GM18505 (cell line): ENCODE data around the gene SMAP1.

Experiments used
- ATAC-seq: cut with Tn5 transposase; IDR thresholded peaks from one replicate; pipeline ENCODE4 v1.9.1; 2021; ENCODE audit not compliant: unreplicated experiment
- POLR2A ChIP-seq: IDR thresholded peaks from 4 replicates; pipeline ENCODE4 v1.6.1; 2011; ENCODE audit warnings: borderline replicate concordance; ENCODE audit not compliant: insufficient read depth, insufficient read length; ENCODE audit errors: extremely low read depth

The SMAP1 gene

DNA sequence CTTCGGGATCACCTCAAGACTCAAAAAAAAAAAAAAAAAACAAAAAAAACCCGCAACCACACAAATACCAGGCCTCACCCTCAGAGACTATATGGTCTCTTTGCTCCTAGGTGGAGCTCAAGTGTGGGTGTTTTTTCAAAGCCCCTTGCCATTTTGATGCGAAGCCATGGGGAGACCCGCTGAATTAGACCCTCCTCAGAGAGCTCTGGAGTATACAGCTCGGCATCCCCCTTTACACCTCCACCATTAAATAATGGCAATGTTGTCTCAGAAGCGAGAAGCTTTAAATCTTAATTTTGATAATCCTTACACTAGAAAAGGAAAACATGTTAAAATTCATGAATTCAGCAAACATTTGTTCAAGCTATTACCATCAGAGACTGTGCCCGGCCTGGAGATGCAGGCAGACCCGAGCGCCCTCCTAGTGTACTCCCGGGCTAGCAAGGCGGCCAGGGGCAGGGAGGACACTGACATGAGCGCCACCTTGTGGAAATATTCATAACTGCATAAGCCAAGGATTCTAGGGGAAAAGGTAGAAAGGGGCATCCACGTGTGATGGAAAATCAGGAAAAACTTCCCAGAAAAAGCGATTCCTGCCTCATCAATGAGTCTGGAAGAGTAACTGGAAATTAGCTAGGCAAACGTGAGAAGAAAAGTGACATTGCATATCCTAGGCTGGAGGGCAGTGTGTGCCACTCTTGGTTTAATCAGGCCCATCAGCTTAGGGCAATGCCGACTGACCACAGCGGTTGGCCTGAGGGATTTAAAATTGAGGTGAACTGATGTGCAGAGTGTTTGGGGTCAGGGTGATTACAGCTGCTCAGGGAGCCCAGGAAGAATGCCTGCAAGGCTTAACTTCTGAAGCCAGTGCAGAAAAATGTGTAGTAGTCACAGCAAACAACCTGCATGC is 216.6 kb downstream of the SMAP1 start:
- ATAC-seq: peak; percentile 84
- TF ChIP-seq POLR2A: no peak

DNA sequence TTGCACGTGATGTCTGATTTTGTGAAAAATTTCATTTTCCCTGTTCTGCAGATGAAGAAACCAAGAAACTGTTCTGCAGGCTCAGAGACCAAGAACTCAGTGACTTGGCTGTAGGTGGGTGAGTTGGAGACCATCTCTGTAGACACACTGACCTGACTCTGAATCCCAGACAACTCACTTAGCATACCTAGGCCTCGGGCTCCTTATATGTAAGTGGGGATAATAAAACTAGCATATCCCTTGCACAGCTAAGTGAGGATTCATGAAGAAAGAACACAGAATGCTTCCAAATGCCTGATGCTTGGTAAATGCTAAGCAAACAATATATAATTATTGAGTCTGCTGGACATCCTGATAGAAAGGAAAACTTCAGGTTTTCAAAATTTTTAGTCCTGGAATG is 218.4 kb downstream of the SMAP1 start:
- no peak for ATAC-seq
- no peak for TF ChIP-seq POLR2A

DNA sequence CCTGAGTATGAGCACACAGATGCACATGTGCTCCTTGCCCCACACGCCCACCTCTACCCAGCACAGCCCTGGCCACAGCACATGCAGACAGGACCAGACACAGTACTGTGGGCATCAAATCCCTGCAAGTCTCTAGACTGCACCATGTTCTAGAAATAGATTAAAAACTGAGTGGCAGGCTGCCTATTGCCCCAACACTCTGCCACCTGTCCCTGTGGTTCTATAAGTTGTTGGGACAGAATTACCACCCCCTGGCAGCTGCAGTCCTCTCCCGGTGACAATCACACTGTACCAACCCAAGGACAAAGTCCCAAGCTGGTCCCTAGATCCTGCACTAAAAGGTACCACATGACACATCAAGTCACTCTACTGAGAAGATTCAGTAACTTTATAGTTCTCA is 219.0 kb downstream of the SMAP1 start:
- ATAC-seq: no peak
- TF ChIP-seq POLR2A: no peak

GRCh38 chr6:70889270-70889669 is 221.6 kb downstream of the SMAP1 start:
- ATAC-seq: no peak
- no peak for TF ChIP-seq POLR2A

GRCh38 chr6:70894001-70894400 is 226.3 kb downstream of the SMAP1 start:
- no peak for ATAC-seq
- no peak for TF ChIP-seq POLR2A

GRCh38 chr6:70900047-70900446 is 232.4 kb downstream of the SMAP1 start:
- TF ChIP-seq POLR2A: no peak

GRCh38 chr6:70901324-70901723 is 233.6 kb downstream of the SMAP1 start:
- no peak for TF ChIP-seq POLR2A

More at GRCh38 chr6:70900047-70900446, 232.4 kb downstream of the SMAP1 start:
- no peak for ATAC-seq

GRCh38 chr6:70903665-70904452 is 236.2 kb downstream of the SMAP1 start:
- TF ChIP-seq POLR2A: no peak
- no peak for ATAC-seq

More at GRCh38 chr6:70901324-70901723, 233.6 kb downstream of the SMAP1 start:
- no peak for ATAC-seq

- no peak for ATAC-seq
- TF ChIP-seq POLR2A: no peak
Measured at GRCh38 chr6:70905742-70906141, 238.1 kb downstream of the SMAP1 start.
